NCI-H2171 (cell line): ENCODE data around the gene GAL3ST1.

Experiments used
- DNase-seq: peaks from one replicate; lab custom pipeline; 2025; lab: John Stamatoyannopoulos, UW

Gene GAL3ST1

DNA sequence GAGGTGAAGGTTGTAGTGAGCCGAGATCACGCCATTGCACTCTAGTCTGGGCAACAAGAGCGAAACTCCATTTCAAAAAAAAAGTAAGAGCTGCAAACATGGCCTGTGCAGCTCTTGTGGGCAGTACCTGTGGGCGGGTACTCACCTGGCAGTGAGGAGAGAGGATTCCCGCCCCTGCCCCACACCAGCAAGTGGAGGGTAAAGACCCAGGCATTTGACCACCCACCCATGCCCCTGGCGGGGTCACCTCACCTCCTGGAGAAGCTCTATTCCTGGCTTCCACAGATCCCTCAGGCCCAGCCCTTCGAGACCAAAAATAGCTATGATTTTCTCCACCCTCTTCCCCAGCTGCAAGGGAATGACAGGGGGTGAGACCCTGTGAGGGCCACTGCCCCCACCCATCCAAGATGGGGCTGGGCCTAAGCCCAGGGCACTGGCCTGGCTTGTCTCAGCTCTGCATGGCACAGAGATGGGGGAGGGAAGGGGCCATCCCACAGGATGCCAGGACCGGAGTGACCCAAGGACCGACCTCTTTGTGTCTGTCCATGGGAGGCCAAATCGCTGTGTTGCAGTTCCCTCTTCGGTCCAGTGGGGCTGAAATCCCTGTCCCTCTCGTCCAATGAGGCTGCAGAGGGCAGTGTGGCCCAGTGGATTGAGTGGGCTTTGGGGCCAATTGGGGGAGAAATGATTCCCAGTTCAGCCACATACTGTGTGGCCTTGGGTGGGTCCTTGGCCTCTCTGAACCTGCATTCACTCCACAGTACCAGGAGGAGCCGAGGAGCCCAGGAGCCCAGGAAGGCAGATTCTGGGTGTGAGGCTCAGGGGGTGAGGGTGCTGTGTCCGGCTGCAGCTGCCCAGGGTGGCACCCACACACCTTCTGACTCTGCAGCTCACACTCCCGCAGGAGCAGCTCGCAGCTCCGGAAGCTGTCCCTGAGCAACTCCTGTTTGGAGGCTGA lies 42.5 kb downstream of the GAL3ST1 start:
- no peak for DNase-seq

DNA sequence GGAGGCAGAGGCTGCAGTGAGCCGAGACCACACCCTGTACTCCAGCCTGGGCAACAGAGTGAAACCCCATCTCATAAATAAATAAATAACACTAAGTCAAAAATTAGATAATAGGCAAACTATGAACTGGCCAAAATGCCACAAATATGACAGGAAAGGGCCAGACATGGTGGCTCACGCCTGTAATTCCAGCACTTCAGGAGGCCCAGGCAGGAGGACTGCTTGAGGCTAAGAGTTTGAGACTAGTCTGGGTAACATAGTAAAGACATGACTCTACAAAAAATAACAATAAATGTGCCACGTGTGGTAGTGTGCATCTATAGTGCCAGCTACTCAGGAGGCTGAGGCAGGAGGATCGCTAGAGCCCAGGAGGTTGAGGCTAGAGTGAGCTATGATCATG lies 47.8 kb downstream of the GAL3ST1 start:
- no peak for DNase-seq

DNA sequence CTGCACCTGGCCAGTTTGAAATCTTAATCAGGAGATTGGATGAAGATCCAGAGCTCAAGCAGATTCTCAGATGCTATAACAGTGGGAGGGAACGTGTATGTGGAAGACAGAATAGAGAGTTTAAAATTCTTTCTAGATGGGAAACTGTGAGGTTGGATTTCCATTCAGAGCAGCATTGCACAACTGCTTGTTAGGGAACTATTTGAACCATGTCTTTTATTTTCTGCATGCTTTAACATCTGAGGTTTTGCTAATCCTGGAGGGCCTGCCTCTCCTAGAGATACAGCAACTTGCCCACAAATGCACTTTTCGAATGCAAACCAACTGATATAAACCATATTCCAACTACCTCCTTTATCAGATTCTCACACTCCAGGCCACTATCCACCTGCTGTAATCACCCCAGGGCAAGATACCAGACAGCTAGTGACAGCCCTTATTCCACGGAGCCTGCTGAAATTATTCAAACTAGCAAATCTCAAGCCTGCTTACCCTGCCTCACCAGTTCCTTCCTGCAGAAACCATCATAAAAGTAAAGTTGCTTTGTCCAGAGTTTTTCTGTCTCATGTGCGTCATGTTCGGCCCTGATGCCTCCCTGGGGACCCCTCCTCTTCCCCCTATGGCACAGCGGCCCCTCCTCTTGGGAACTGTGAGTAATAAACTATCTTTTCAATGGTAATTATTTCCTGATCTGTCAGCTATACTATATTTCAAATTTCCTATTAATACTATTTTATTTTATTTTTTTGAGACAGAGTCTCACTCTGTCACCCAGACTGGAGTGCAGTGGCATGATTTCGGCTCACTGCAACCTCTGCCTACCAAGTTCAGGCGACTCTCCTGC lies 50.6 kb downstream of the GAL3ST1 start:
- no peak for DNase-seq

GRCh38 chr22:30521368-30522156 lies 52.9 kb downstream of the GAL3ST1 start:
- DNase-seq, result no peak

GRCh38 chr22:30519842-30520425 lies 54.5 kb downstream of the GAL3ST1 start:
- no peak for DNase-seq

DNA sequence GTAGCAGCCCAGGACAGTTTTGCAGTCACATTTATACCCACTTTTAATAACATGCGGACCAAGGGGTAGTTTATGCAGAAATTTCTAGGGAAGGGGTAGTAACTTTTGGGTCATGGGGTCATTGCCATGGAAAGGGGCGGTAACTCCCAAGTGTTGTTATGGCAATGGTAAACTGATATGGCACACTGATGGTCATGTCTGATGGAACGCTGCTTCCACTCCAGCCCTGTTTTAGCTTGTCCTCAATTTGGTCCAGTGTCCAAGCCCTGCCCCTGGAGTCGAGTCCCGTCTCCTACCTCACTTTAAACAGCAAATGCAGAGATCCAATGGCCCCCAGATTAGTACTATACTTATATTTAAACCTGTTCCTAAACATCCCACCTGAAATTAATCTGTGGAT lies 57.7 kb downstream of the GAL3ST1 start:
- no peak for DNase-seq

GRCh38 chr22:30516273-30516672 lies 58.2 kb downstream of the GAL3ST1 start:
- DNase-seq, result no peak

- DNase-seq, result no peak
Observed at GRCh38 chr22:30514252-30514651, 60.2 kb downstream of the GAL3ST1 start.

- no peak for DNase-seq
Observed at GRCh38 chr22:30513462-30513861, 61.0 kb downstream of the GAL3ST1 start.

GRCh38 chr22:30511911-30512310 lies 62.6 kb downstream of the GAL3ST1 start:
- no peak for DNase-seq

DNA sequence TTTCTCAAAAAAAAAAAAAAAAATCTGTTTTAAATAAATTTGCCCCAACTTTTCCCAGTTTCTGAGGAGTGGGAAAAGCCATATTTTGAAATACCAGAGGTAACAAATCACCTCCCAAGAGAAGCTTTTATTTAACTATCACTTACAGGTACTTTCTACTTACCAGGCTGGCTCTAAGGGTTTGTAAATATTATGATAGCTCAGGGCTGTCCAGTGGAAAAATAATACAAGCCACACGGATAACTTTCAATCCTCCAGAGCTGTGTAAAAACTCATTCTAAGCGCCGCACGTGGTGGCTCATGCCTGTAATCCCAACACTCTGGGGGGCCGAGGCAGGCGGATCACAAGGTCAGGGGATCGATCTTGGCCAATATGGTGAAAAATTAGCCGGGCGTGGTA lies 63.4 kb downstream of the GAL3ST1 start:
- no peak for DNase-seq

DNA sequence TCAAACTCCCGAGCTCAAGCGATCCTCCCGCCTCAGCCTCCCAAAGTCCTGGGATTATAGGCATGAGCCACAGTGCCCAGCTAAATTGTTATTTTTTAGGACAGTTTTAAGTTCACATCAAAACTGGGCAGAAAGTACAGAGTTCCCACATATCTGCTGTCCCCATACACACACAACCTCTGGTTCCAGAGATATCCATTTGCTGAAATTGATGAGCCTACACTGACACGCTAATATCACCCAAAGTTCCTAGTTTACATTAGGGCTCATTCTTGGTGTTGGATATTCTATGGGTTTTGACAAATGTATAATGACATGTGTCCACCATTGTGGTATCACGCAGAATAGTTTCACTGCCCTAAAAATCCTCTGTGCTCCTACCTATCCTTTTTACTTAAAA lies 66.2 kb downstream of the GAL3ST1 start:
- DNase-seq, result no peak

DNA sequence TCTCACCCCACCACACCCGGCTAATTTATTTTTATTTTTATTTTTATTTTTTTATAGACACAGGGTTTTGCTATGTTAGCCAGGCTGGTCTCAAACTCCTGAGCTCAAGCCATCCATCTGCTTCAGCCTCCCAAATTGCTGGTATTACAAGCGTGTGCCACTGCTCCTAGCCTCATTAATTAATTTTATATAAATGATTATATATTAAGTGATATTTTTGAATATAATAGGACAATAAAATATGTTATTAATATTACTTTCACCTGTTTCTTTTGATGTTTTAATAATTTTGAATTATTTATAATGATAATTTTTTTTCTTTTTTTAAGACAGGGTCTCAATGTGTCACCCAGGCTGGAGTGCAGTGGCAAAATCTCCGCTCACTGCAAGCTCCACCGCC lies 66.8 kb downstream of the GAL3ST1 start:
- DNase-seq, result no peak

DNA sequence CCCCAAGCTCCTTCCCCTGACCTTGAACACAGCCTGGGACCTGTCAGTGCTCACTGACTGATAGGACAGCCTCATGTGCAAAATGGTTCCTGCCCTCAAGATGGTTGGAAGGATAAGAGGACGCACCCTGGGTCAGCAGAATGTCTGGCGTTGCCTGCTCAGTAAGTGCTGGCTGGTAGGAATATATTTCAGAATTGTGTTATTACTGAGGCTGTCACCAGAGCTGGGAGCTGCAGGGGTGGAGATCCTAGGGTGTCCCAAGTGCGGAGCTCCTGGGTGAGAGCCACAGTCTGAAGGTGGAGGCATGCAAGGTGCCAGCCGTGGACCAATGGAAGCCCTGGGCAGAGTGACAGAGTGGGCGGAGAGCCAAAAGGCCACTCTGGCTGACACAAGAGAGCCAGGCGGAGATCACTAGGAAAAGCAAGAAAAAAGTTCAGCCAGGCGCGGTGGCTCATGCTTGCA lies 67.9 kb downstream of the GAL3ST1 start:
- DNase-seq, result no peak
